KBM-7 (cell line): Measurements from ENCODE around the gene NFIA.

Experiments used
- DNase-seq: peaks from one replicate; pipeline ENCODE4 v3.0.0-alpha.2; 2015
- in situ Hi-C: fragments of 300-500 bp; cut with MboI; formaldehyde crosslinking; loops from 2 replicates; pipeline ENCODE4 v1.14.3; 2020; ENCODE audit warnings: low sequenced_read_pairs, low pct_unique_long_range_greater_than_20kb, mixed read lengths

Gene NFIA

GRCh38 chr1:61357539-61357938 lies 275.2 kb downstream of the NFIA start:
- DNase-seq, result peak; percentile 35
- in situ Hi-C loops, result no loop called here

- in situ Hi-C loops, result no loop called here
- DNase-seq, result peak; percentile 12
Measured at GRCh38 chr1:61358770-61359455, 276.6 kb downstream of the NFIA start.

GRCh38 chr1:61361931-61362330 lies 279.6 kb downstream of the NFIA start:
- DNase-seq, result no peak
- in situ Hi-C loops, result no loop called here

GRCh38 chr1:61362351-61362750 lies 280.0 kb downstream of the NFIA start:
- DNase-seq, result no peak
- in situ Hi-C loops, result no loop called here

DNA sequence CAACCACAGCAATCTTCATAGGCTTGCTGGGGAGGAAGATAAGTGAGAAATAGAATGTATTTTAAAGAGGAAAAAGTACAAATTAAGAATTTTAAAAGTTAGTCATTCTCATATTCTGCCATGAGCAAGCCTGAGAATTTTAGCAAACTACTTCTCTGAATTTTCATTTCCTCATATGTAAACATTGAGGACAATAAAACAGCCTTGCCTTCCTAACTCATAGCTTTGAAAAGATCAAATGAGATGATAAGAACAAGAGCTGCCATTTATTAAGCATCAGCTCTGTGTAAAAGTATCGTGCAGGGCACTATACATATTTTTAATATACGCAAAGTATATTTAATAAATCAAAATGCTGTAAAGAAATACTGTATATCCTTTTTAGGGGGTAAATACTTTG lies 286.0 kb downstream of the NFIA start:
- in situ Hi-C loops, result no loop called here
- no peak for DNase-seq

- in situ Hi-C loops, result no loop called here
- DNase-seq, result no peak
Measured at GRCh38 chr1:61368876-61369275, 286.5 kb downstream of the NFIA start.

GRCh38 chr1:61370177-61370912 lies 288.0 kb downstream of the NFIA start:
- in situ Hi-C loops, result no loop called here
- no peak for DNase-seq

GRCh38 chr1:61370913-61371279 lies 288.5 kb downstream of the NFIA start:
- in situ Hi-C loops, result no loop called here
- DNase-seq, result no peak

DNA sequence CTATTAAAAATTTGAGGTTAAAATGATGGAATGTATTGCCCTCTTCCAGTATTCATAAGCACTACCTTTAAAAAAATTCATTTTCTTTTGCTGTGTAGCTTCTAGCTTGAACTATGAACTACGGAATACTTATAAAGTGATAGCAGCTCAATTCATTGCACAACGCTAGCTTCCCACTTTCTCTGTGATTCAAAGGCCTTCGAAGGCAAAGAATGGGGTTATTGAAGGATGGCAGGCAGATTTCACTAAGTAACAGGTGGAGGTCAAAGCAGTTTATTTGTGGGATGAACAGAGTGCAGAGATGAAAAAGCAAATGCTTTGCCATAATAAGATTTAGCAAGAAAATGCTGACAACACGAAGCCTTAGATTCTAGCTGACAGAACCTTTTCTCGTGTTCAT lies 290.6 kb downstream of the NFIA start:
- in situ Hi-C loops, result no loop called here
- no peak for DNase-seq

DNA sequence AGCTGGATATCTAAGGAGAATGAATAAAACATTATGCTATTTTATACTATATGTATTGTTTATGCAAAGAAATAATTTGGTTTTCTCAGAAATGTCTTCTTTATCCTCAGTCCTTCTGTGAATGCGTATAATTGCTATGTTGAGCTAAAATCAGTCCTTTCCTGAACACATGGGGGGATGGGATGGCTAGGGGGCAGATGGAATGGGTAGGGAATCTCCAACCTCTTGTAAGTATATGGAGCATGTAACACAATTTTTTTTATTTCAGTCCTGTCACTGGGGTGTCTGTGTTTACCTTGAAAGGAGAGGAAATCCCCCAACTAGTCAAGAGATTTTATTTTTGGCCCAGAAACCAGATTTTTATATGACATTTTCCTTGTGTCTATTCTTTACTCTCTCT lies 291.8 kb downstream of the NFIA start:
- DNase-seq, result no peak
- in situ Hi-C loops, result no loop called here

- in situ Hi-C loops, result no loop called here
Measured at GRCh38 chr1:61375082-61375880, 292.9 kb downstream of the NFIA start.

GRCh38 chr1:61376151-61376550 lies 293.8 kb downstream of the NFIA start:
- DNase-seq, result no peak
- in situ Hi-C loops, result no loop called here

More at GRCh38 chr1:61375082-61375880, 292.9 kb downstream of the NFIA start:
- DNase-seq, result no peak

GRCh38 chr1:61377242-61377958 lies 295.0 kb downstream of the NFIA start:
- DNase-seq, result no peak

GRCh38 chr1:61378494-61379180 lies 296.3 kb downstream of the NFIA start:
- no peak for DNase-seq
- in situ Hi-C loops, result no loop called here

More at GRCh38 chr1:61377242-61377958, 295.0 kb downstream of the NFIA start:
- in situ Hi-C loops, result no loop called here

DNA sequence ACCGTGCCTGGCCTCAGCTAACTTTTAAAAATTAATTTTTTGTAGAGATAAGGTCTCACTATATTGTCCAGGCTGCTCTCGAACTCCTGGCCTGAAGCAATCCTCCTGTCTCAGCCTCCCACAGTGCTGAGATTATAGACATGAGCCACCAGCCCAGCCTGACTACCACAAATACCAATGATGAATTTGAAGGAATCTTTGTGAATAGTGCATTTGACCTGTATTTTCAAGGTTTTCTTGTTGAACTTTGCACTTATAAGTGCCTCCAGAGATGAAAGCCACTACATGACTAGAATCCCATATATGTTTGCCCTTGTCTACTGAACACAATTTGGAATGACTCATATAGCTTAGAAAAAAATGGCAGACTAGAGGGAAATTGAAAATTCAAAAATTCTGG lies 297.3 kb downstream of the NFIA start:
- in situ Hi-C loops, result no loop called here
- no peak for DNase-seq

DNA sequence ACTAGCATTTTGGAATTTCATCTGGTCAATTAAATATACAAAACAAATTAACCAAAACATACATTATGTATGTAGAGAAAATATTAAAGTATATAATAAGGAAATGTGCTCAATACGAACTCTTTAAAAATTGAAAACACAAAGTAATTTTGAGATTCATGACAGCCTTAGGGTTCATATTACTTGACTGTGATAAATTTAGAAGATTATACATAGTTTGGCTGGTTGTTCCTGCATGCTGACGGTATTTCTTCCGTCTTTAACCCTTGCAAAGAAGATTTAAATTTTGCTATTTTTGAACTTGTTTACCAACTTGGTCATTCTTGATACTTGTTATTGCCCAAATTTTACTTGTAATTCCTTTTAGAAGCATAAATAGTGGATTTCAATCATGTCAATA lies 298.2 kb downstream of the NFIA start:
- in situ Hi-C loops, result no loop called here

DNA sequence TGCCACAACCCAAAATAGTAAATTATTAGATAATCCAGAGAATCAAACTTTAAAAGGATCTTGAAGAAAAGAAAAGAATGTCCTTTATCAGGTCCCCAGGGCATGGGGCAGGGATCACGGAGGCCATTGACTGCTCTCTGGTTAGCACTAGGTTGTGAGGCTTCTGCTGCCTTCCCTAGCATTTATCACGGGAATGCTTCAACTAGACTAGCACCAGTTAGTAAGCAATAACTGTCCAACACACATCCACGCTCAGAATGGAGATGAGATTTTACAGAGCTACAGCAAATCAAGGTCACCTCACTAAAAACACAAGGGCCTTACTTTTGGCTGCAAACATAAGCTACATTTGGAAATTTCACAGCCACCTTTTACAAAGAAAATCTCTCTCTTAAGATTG lies 304.0 kb downstream of the NFIA start:
- in situ Hi-C loops, result no loop called here
- DNase-seq, result no peak

More for the DNA sequence above, 298.2 kb downstream of the NFIA start:
- no peak for DNase-seq

DNA sequence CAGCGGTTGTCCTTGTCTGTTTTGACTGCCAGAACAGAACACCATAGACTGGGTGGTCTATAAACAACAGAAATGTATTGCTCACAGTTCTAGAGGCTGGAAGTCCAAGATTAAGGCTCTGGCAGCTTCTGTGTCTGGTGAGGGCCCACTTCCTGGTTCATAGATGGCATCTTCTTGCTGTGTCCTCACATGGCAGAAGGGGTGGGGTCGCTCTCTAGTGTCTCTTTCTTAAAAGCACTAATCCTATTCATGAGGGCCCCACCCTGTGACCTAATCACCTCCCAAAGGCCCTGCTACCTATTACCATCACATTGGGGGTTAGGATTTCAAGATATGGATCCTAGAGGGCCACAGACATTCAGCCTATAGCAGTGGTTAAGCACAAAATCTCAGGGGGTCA lies 304.4 kb downstream of the NFIA start:
- in situ Hi-C loops, result no loop called here
- DNase-seq, result no peak

DNA sequence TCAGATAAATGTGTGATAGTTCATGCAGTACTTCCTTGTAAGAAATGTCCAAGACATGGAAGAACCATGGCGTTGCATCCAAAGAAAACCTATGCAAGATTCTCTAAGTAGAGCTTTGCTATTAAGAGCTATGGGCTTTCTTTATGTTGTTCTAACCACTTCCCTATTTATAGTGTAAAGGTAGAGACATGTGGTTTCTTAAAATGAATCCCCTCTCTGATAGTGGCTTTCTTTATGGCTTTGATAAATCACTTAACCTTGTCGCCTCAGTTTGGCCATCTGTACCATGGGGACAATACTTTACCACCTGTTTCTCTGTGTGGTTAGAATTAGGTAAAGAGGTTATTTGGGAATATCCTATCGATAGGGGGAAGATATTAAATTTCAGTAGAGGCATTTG lies 305.5 kb downstream of the NFIA start:
- no peak for DNase-seq
- in situ Hi-C loops, result no loop called here
